Activated CD8-positive, alpha-beta memory T cell treated with anti-CD3 and anti-CD28 coated beads for 36 hours (primary cell): ENCODE results near the gene COMTD1. TPM values are rescaled to one million over a fixed set of nuclear protein-coding genes. Genes with fewer than 3 reads are reported as not detected.

ENCODE experiments used
- CTCF ChIA-PET: fragments of 350-600 bp; sonication (Branson Sonifier 250); formaldehyde crosslinking; loops from one replicate; lab custom pipeline; 2021; ENCODE audit warnings: antibody characterized with exemption; lab: Charles Lee
- POLR2A ChIA-PET: fragments of 350-600 bp; sonication (Branson Sonifier 250); formaldehyde crosslinking; loops from one replicate; lab custom pipeline; 2021; ENCODE audit warnings: antibody characterized with exemption; lab: Charles Lee
- total RNA-seq, 2 experiments: library from RNA; stranded (reverse); gene quantifications; one replicate each; pipeline ENCODE4 v1.2.3, GENCODE V29; 2021

The COMTD1 gene
- 10 to 100 TPM; 46.4 to 52.6 TPM for total RNA-seq

- CTCF ChIA-PET = interaction anchor here (0.5 to 6.2 kb wide), 16 partner anchors 9 to 1385 kb away, joined by 3 to 35 read pairs (median 4); partner anchors contain the start of genes SAMD8 and VDAC2
- POLR2A ChIA-PET = interaction anchor here (1.0 to 4.5 kb wide), 3 partner anchors 25 to 124 kb away, joined by 8 to 39 read pairs (median 17); partner anchors contain the start of genes SAMD8 and VDAC2
Observed at GRCh38 chr10:75235375-75236177, at the start of gene COMTD1. TSS of gene COMTD1 (minus strand) at chr10:75235957. CDS start at chr10:75235928, 29 bp downstream.

GRCh38 chr10:75283671-75284470, 48.1 kb upstream of the COMTD1 start:
- POLR2A ChIA-PET = no interaction called here

GRCh38 chr10:75283078-75283670, 47.4 kb upstream of the COMTD1 start:
- CTCF ChIA-PET = no interaction called here
- POLR2A ChIA-PET = no interaction called here

More at GRCh38 chr10:75283671-75284470, 48.1 kb upstream of the COMTD1 start:
- CTCF ChIA-PET = no interaction called here

GRCh38 chr10:75281974-75282373, 46.2 kb upstream of the COMTD1 start:
- POLR2A ChIA-PET = no interaction called here
- CTCF ChIA-PET = no interaction called here

- POLR2A ChIA-PET = no interaction called here
- CTCF ChIA-PET = no interaction called here
Observed at GRCh38 chr10:75280236-75280635, 44.5 kb upstream of the COMTD1 start.

GRCh38 chr10:75276069-75276872, 40.5 kb upstream of the COMTD1 start:
- CTCF ChIA-PET = no interaction called here
- POLR2A ChIA-PET = no interaction called here

- ChIA-PET POLR2A (interaction anchor here (0.6 kb wide), 1 partner anchor 220 kb away, joined by 3 read pairs; no protein-coding TSS in a partner anchor), CTCF (no interaction called here)
Observed at GRCh38 chr10:75272896-75273295, 37.1 kb upstream of the COMTD1 start.

- POLR2A ChIA-PET = no interaction called here
- CTCF ChIA-PET = no interaction called here
Observed at GRCh38 chr10:75272094-75272493, 36.3 kb upstream of the COMTD1 start.

- ChIA-PET CTCF (no interaction called here), POLR2A (no interaction called here)
Observed at GRCh38 chr10:75269605-75270004, 33.8 kb upstream of the COMTD1 start.

GRCh38 chr10:75266945-75267344, 31.2 kb upstream of the COMTD1 start:
- ChIA-PET POLR2A (no interaction called here), CTCF (no interaction called here)

- CTCF ChIA-PET = no interaction called here
- POLR2A ChIA-PET = no interaction called here
Observed at GRCh38 chr10:75265856-75266255, 30.1 kb upstream of the COMTD1 start.

GRCh38 chr10:75263806-75264205, 28.0 kb upstream of the COMTD1 start:
- ChIA-PET POLR2A (no interaction called here), CTCF (no interaction called here)

- POLR2A ChIA-PET = no interaction called here
- CTCF ChIA-PET = no interaction called here
Observed at GRCh38 chr10:75261813-75262705, 26.3 kb upstream of the COMTD1 start.

GRCh38 chr10:75260990-75261389, 25.2 kb upstream of the COMTD1 start:
- POLR2A ChIA-PET = no interaction called here

GRCh38 chr10:75254739-75255138, 19.0 kb upstream of the COMTD1 start:
- POLR2A ChIA-PET = no interaction called here
- CTCF ChIA-PET = no interaction called here

More at GRCh38 chr10:75260990-75261389, 25.2 kb upstream of the COMTD1 start:
- CTCF ChIA-PET = no interaction called here

GRCh38 chr10:75253281-75254220, 17.8 kb upstream of the COMTD1 start:
- CTCF ChIA-PET = no interaction called here
- POLR2A ChIA-PET = no interaction called here

- ChIA-PET POLR2A (no interaction called here), CTCF (no interaction called here)
Observed at GRCh38 chr10:75250934-75251333, 15.2 kb upstream of the COMTD1 start.
